Ectodermal cell (in vitro differentiated cells): ENCODE data around the gene SLC22A17.
A peak's percentile ranks its signal among the peaks of the same experiment; 100 is the strongest.

Source experiments
- H3K27ac ChIP-seq: 2 replicates; pipeline ENCODE4 v1.7.0; 2013; ENCODE audit warnings: mild to moderate bottlenecking, low read depth, low read length; ENCODE audit not compliant: insufficient read depth, poor library complexity, severe bottlenecking
- H3K27me3 ChIP-seq: 2 replicates; pipeline ENCODE4 v1.7.0; 2013; ENCODE audit warnings: mild to moderate bottlenecking, low read length; ENCODE audit not compliant: insufficient read depth, control insufficient read depth, poor library complexity, severe bottlenecking
- H3K36me3 ChIP-seq: one replicate; pipeline ENCODE4 v1.7.0; 2013; ENCODE audit warnings: low read length; ENCODE audit not compliant: control insufficient read depth, insufficient read depth
- H3K4me1 ChIP-seq: one replicate; pipeline ENCODE4 v1.7.0; 2013; ENCODE audit warnings: low read length; ENCODE audit not compliant: control insufficient read depth, insufficient read depth
- H3K4me3 ChIP-seq: 2 replicates; pipeline ENCODE4 v1.7.0; 2013; ENCODE audit warnings: low read depth, low read length, control low read depth; ENCODE audit not compliant: insufficient read depth
- H3K9me3 ChIP-seq: 2 replicates; pipeline ENCODE4 v1.7.0; 2013; ENCODE audit warnings: mild to moderate bottlenecking, low read length, moderate library complexity; ENCODE audit not compliant: control insufficient read depth
- WGBS, 2 experiments: methylation state at CpG; one replicate each; pipeline ENCODE4 v1.1.7; 2013; ENCODE audit warnings: missing lambda C conversion rate in 2 of 2; 5-methylcytosine and 5-hydroxymethylcytosine counted together

SLC22A17 gene

DNA sequence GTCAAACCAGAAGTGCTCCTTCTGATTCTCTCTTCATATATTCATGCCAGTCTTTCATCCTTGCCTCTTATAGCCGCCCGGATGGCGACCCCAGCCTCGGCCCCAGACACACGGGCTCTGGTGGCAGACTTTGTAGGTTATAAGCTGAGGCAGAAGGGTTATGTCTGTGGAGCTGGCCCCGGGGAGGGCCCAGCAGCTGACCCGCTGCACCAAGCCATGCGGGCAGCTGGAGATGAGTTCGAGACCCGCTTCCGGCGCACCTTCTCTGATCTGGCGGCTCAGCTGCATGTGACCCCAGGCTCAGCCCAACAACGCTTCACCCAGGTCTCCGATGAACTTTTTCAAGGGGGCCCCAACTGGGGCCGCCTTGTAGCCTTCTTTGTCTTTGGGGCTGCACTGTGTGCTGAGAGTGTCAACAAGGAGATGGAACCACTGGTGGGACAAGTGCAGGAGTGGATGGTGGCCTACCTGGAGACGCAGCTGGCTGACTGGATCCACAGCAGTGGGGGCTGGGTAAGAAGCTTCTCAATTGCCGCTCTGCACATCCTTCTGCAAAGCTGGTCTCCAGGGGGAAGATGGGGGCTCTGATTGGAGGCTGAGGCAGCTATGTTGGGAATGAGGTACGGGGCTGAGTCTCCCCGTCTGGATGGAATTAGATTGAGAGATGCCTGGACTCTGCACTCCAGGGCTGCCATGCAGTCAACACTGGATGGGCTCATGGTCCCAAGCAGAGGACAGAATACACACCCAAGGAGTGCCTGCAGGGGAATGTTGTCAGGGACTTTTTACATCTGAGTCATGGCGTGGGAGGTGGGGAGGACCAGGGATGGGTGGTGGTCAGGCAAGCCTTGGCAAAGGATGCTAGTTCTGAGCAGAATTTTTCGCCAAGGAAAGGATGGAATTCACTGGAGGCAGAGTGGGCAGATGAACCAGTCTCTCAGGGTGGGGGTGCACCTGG lies 44.7 kb downstream of the SLC22A17 start:
- H3K27ac ChIP-seq, result no peak overlapping the region
- peaks cover 18% of the 10 kb centered on the region for H3K4me1 ChIP-seq
- peaks cover 4% of the 10 kb centered on the region for H3K36me3 ChIP-seq
- H3K9me3 ChIP-seq, result no peaks in the 10 kb centered on the region
- 93% methylated on average over 22 of the region's 22 CpGs for WGBS, 2 experiments
- H3K4me3 ChIP-seq, result peak overlapping the region; percentile 61
- H3K27me3 ChIP-seq, result peaks cover 14% of the 10 kb centered on the region

DNA sequence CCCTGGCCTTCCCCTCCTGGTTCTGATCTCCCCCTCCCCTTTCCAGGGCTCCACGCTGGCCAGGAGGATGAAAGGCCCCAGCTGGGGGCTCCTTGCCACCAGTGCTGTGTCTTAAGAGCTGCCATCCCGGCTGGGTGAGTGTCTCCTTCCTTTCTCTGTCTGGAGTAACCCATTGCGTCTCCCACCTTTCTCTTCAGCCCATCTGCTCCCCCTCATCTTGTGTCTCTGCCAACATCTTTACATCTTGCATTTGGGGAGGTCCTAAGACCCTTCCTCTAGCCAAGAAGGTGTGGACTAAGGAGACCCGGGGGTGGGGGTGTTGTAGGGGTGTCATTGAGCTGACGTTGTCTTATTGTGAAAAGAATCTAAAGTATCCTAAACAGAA lies 45.5 kb downstream of the SLC22A17 start:
- Histone ChIP-seq H3K27me3 (peaks cover 15% of the 10 kb centered on the region), H3K4me3 (peak overlapping the region; percentile 61), H3K4me1 (peaks cover 18% of the 10 kb centered on the region), H3K27ac (peak overlapping the region; percentile 73), H3K9me3 (no peaks in the 10 kb centered on the region), H3K36me3 (peaks cover 4% of the 10 kb centered on the region)
- 7 to 9% methylated on average over 3 of the region's 5 CpGs for WGBS, 2 experiments

DNA sequence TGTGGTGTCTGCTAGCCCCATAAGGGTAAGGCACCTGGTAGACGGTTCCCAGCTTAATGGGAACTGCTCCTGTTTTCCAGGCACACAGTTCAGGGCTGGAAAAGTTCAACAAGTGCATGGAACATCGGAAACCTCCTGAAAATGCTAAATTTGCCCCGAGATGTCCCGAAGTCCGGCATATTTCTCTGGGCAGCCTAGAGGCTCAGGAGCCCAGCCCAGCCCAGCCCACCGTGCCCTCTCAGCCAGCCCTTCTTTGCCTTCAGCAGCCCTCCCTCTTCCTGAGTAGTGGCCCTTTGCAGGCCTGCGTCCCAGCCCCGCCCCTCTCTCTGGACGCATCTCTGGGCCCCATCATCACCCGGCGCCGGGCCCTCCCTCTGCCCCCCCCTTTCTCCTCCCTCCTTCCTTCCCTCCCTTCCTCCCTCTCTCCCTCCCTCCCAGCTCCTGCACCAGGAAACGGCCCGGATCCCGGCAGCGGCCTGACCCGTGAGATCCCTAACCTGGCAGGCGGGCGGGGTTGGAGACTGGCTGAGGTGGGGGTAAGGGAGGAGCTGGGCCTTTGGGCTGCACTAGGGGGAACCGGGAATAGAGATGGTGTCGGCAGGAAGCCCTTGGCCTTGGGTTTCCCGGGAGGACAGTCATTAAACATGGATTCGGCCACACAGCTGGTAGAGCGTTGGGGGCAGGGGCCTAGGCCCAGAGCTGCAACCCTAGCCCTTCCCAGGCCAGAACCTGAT lies 46.1 kb downstream of the SLC22A17 start, which contains the start of gene BCL2L2:
TSS of gene BCL2L2 (plus strand) at position 422 of the 734 bp plus-strand sequence. CDS start 935 bp downstream, outside the sequence.
- WGBS, 2 experiments, result 1 to 2% methylated on average over 24 of the region's 24 CpGs

DNA sequence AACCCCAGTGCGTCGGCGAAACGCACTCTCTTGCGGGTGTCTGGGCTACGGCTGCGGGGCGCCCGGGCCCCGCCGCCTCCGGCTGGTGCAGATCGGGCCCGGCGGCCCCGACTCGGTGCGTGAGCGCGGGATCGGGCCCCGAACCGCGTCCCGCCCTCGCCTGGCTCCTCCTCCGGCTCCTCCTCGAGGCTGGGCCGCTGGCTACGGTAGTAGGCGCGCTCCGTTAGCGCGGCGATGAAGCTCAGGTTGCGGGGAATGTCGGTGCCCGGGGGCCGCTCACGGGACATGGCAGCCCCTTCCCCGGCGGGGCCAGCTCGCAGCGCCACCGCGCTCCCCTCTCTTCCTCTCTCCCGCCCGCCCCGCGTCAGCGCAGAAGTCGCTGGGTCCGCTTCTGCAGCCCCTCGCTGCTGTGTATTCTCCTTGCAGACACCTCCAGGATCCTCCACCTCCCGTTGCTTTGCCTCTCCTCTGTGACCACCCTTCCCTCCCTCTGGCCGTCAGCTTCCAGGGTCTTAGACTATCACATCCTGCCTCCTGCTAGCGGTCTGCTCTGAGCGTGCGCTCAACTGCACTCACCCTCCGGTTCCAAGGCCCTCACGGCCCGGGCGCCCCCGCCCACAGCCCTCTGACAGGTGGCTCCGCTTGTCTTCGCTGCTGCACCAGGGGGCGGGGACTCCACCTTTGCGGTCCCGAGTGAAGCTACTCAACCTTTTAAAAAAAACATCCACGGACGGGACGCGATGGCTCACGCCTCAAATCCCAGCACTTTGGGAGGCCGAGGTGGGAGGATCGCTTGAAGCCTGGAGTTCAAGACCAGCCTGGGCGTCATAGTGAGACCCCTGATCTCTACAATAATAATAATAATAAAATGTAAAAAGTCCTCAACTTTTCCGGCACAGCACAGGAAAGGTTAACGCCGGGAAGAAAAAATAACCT lies 50.1 kb downstream of the SLC22A17 start, which contains the start of gene PPP1R3E:
TSS of gene PPP1R3E (minus strand) at position 570 of the 936 bp plus-strand sequence. CDS start at position 287, 283 bp downstream.
- WGBS, 2 experiments, result 4% methylated on average over 80 of the region's 81 CpGs
- peak within 1 kb of the TSS; percentile 90 for H3K27ac ChIP-seq
- H3K4me3 ChIP-seq, result peak within 1 kb of the TSS; percentile 71
- H3K36me3 ChIP-seq, result no peaks in the 10 kb centered on the region
- H3K9me3 ChIP-seq, result no peaks in the 10 kb centered on the region
- H3K27me3 ChIP-seq, result peaks cover 15% of the 10 kb centered on the region
- H3K4me1 ChIP-seq, result peaks cover 20% of the 10 kb centered on the region

More for the DNA sequence above, 46.1 kb downstream of the SLC22A17 start, which contains the start of gene BCL2L2:
- peaks cover 18% of the 10 kb centered on the region for H3K4me1 ChIP-seq
- peak within 1 kb of the TSS; percentile 73 for H3K27ac ChIP-seq
- peak within 1 kb of the TSS; percentile 61 for H3K4me3 ChIP-seq
- H3K36me3 ChIP-seq, result peaks cover 4% of the 10 kb centered on the region
- H3K27me3 ChIP-seq, result peaks cover 15% of the 10 kb centered on the region
- no peaks in the 10 kb centered on the region for H3K9me3 ChIP-seq

DNA sequence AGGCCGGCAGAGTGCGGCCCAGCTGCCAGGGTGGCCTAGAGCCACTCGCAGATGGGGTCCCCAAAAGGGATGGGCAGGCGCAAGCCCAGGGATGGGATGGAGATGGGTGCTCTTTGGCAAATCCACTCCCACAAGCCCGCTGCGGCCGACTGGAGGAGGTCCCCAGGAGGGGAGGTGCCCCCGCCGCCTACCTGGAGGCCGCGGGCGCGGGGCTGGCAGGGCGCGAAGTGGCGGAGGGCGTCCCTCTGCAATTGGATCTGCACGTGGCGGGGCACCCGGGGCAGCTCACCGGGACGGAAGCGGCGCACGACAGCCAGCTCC lies 50.8 kb downstream of the SLC22A17 start:
- WGBS, 2 experiments, result 1% methylated on average over 25 of the region's 25 CpGs
- H3K9me3 ChIP-seq, result no peaks in the 10 kb centered on the region
- peak overlapping the region; percentile 71 for H3K4me3 ChIP-seq
- H3K36me3 ChIP-seq, result no peaks in the 10 kb centered on the region
- peak overlapping the region; percentile 90 for H3K27ac ChIP-seq
- peaks cover 15% of the 10 kb centered on the region for H3K27me3 ChIP-seq
- H3K4me1 ChIP-seq, result peaks cover 15% of the 10 kb centered on the region

DNA sequence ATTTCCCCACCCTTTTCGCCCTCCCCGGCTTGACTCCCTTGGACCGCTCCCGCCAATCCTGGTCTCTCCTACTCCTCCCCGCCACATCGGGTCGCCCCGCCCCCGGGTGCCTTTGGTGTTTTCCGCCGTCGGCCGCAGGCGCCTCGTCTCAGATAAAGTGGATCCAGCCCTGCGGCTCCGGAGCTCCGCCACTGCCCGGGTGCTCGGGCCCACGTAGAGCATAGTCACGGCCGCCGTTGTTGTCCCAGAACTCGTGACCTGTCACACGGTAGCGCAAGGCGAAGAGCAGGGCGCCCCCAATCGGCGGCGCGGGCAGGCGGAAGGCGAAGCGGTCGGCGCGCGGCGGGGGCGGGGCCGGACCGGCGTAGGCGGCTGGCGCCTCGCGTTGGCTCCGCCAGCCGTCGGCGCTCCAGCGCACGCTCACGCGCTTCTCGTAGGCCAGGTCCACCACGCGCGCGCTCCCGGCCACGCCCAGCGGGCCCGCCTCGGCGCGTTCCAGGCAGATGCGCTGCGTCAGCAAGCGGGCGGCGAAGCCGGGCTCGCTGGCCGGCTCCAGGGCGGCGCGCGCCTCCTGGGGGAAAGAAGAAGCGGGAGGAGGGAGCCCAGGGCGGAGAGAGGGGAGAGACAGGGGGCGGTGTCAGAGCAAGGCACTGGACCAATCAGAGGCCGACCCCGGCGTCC lies 51.3 kb downstream of the SLC22A17 start:
- 0% methylated on average over 87 of the region's 87 CpGs for WGBS, 2 experiments
- peaks cover 15% of the 10 kb centered on the region for H3K4me1 ChIP-seq
- H3K27ac ChIP-seq, result peak overlapping the region; percentile 92
- peak overlapping the region; percentile 71 for H3K4me3 ChIP-seq
- no peaks in the 10 kb centered on the region for H3K36me3 ChIP-seq
- no peaks in the 10 kb centered on the region for H3K9me3 ChIP-seq
- peaks cover 15% of the 10 kb centered on the region for H3K27me3 ChIP-seq

DNA sequence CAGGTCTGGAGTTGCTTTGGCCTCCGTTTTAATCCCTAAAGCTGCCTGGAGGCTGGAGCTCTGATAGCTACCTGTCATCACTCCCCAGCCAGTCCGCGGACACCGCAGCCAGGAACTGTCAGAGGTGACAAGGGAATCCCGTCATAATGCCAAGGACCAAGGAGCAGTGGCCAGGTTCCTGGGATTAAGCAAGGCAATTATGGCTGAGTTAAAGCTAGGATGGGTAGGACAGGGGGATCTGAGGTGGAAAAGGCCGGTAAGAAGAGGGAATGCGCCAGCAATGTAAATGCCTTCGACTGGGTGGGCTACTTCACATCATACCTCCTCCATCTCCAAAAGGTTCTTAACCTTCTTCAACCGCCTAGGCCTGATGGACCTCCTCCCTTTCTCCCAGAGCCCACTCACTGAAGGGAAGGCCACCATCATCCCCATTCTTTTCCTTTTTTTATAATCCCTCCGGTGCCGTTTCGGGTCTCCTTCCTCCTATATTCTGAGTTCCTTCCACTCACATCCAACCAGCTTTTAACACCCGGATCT lies 51.9 kb downstream of the SLC22A17 start:
- peaks cover 15% of the 10 kb centered on the region for H3K27me3 ChIP-seq
- H3K9me3 ChIP-seq, result no peaks in the 10 kb centered on the region
- peak overlapping the region; percentile 71 for H3K4me3 ChIP-seq
- WGBS, 2 experiments, result 12% methylated on average over 12 to 13 of the region's 13 CpGs
- H3K4me1 ChIP-seq, result peaks cover 10% of the 10 kb centered on the region
- H3K27ac ChIP-seq, result peak overlapping the region; percentile 26
- no peaks in the 10 kb centered on the region for H3K36me3 ChIP-seq

DNA sequence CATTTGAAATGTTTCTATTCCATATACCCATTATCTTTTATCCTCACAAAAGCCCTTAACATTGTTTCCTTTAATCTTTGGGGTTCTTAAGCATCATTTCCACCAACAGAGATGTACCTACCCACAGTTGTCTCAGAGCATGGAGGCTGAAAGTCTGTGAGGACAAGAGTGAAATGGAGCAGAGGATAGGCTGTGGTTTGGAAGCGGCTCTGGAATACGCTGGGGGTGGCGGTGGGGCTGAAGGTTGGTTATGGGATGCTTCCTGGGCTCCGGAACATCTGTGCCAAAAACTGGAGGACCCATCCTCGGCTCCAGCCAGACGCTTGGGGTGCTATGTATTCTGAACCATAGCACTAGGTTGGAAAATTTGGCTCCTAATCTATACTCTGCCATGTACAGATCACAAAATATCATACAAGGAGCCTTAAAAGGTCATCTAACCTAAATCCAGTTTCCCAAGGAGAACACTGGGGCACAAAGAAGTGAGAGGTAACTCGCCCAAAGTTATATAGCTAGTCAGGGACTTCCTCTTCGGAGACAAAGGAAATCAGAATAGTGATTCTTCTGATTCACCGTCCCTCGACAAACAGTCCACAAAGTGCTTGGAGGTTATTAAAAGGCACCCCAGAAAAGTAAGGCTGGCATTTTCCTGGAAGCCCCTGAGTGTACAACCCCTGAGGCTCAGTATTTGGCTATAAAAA lies 52.6 kb downstream of the SLC22A17 start:
- Histone ChIP-seq H3K4me1 (peaks cover 8% of the 10 kb centered on the region), H3K4me3 (peak overlapping the region; percentile 71), H3K36me3 (no peaks in the 10 kb centered on the region), H3K9me3 (no peaks in the 10 kb centered on the region), H3K27ac (no peak overlapping the region), H3K27me3 (peaks cover 15% of the 10 kb centered on the region)
- 89% methylated on average over 10 of the region's 10 CpGs for WGBS, 2 experiments
